HG02610 (cell line): ENCODE results near the gene PPFIBP1.

Source experiments
- ATAC-seq: cut with Tn5 transposase; IDR thresholded peaks from one replicate; pipeline ENCODE4 v1.9.1; 2021; ENCODE audit warnings: mild to moderate bottlenecking, moderate library complexity; ENCODE audit not compliant: unreplicated experiment

PPFIBP1 gene

GRCh38 chr12:27511723-27512045 is 12.3 kb upstream of the PPFIBP1 start:
- ATAC-seq: no peak

- ATAC-seq: no peak
These were observed 10.7 kb upstream of the PPFIBP1 start for GRCh38 chr12:27513155-27513824.

- ATAC-seq: no peak
These were observed 8.3 kb upstream of the PPFIBP1 start for GRCh38 chr12:27515671-27516070.

- no peak for ATAC-seq
These were observed 7.4 kb upstream of the PPFIBP1 start for GRCh38 chr12:27516625-27517024.

GRCh38 chr12:27517546-27517945 is 6.5 kb upstream of the PPFIBP1 start:
- no peak for ATAC-seq

- ATAC-seq: no peak
These were observed 5.9 kb upstream of the PPFIBP1 start for GRCh38 chr12:27517961-27518665.

GRCh38 chr12:27521066-27521465 is 2.9 kb upstream of the PPFIBP1 start:
- no peak for ATAC-seq

- no peak for ATAC-seq
These were observed 2.0 kb upstream of the PPFIBP1 start for GRCh38 chr12:27521981-27522380.

- peak; percentile 7 for ATAC-seq
These were observed 733 bp upstream of the PPFIBP1 start for GRCh38 chr12:27523305-27523641.

- peak; percentile 1 for ATAC-seq
These were observed 459 bp downstream of the PPFIBP1 start for GRCh38 chr12:27524494-27524835.

- ATAC-seq: no peak
These were observed 1.1 kb downstream of the PPFIBP1 start for GRCh38 chr12:27524839-27525753.

GRCh38 chr12:27527512-27527911 is 3.5 kb downstream of the PPFIBP1 start:
- ATAC-seq: no peak

GRCh38 chr12:27528788-27529187 is 4.8 kb downstream of the PPFIBP1 start:
- ATAC-seq: no peak

- no peak for ATAC-seq
These were observed 6.3 kb downstream of the PPFIBP1 start for GRCh38 chr12:27530157-27530922.

- no peak for ATAC-seq
These were observed 7.9 kb downstream of the PPFIBP1 start for GRCh38 chr12:27531896-27532295.

GRCh38 chr12:27534060-27534764 is 10.2 kb downstream of the PPFIBP1 start:
- ATAC-seq: peak; percentile 78

- ATAC-seq: peak; percentile 35
These were observed 10.8 kb downstream of the PPFIBP1 start for GRCh38 chr12:27534765-27535161.

GRCh38 chr12:27535318-27535717 is 11.3 kb downstream of the PPFIBP1 start:
- peak; percentile 29 for ATAC-seq

GRCh38 chr12:27537855-27538675 is 14.1 kb downstream of the PPFIBP1 start:
- ATAC-seq: no peak

GRCh38 chr12:27539191-27539631 is 15.2 kb downstream of the PPFIBP1 start:
- ATAC-seq: no peak
